GM21576 (cell line): ENCODE results near the gene ABCA12.

ENCODE experiments used
- ATAC-seq: cut with Tn5 transposase; IDR thresholded peaks from one replicate; pipeline ENCODE4 v1.9.1; 2021; ENCODE audit warnings: mild to moderate bottlenecking, moderate library complexity; ENCODE audit not compliant: unreplicated experiment

ABCA12 gene

DNA sequence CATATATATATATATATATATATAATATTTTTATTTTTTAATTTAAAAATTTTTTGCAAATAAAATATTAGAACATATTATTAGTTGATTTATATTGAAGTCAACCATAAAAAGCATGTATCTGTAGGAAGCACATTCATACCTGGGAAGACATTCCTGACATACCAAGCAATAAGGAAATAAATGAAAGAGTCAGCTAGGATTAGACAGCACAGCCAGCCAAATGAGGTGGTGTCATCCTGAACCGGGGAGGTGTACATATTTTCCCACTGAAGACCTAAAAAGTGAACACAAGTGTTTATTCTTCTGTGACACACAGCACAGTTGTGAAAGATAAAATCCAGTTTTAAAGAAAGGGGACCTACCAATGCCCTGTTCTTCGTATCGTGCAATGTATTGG lies 149.2 kb downstream of the ABCA12 start:
- no peak for ATAC-seq

- ATAC-seq = no peak
Observed at GRCh38 chr2:214987261-214987660, 151.2 kb downstream of the ABCA12 start.

GRCh38 chr2:214985619-214986018 lies 152.8 kb downstream of the ABCA12 start:
- ATAC-seq = no peak

DNA sequence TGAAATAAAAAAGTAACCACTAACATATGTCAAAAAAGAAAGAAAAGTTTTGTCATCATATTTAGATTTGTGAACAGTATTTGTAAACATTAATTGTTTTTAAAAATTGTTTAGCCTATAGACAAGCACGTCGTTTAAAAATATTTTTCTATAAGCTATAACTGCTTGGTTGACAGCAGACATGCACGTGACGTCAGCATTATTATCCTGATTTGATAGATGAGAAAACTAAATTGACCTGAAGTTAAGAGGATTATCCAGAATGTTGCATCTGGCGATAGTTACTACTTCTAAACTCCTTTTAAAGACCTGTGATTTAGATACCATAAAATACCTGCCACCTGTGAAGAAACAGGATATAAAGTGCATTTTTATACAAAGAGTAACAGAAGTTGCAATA lies 172.0 kb downstream of the ABCA12 start:
- ATAC-seq = no peak

DNA sequence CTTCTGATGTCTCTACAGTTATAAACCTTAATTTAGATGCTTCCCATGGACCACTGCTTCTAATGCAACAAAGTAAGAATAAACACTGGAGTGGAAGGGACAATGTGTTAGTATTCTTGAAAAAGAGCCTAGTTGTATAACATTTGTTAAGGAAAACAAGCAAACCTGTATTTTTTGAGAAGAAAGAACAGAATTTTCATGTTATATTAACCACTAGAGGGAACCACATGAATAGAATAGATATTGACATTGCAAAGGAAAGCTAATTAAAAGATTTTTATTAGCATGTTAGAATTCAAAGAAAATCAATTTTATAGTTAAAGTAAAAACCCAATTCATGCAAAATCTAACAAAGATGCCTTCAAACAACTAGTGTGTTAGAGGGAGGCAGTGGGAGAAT lies 177.7 kb downstream of the ABCA12 start:
- ATAC-seq = no peak

DNA sequence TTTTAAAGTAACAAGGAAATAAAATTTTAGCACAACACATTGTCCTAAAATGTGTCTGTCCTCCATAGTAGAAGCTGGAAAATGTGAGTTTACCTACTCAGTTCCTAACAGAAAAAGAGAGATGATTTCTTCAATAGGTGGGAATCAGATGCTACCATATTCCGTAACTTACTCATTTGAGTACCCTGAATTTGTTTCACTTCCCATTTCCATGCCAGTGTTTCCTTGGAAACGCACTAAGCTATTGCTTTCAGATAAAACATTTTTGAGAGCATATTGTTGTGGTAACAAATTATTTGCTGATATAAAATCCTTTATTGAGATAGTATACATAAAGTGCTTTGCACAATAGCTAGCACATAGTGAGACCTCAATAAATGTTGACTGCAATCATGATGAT lies 191.5 kb downstream of the ABCA12 start:
- no peak for ATAC-seq

DNA sequence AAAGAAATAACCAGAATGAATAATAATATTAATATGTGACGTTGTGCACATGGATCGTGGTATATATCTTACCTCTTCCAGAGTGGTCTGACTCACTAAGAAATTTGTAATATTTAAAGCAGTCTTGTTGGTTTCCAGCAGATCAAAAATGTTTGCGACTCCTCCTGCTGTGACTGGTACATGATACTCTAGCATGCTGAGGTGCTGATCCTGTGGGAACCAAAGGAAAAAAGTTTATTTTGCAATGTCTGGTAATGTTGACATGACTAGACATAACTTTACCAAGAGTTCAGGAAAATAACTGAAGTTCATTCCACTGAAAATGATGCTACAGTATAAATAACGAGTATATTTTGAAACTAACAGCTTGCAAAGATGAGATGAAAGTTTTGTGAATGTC lies 204.4 kb downstream of the ABCA12 start:
- ATAC-seq = no peak

DNA sequence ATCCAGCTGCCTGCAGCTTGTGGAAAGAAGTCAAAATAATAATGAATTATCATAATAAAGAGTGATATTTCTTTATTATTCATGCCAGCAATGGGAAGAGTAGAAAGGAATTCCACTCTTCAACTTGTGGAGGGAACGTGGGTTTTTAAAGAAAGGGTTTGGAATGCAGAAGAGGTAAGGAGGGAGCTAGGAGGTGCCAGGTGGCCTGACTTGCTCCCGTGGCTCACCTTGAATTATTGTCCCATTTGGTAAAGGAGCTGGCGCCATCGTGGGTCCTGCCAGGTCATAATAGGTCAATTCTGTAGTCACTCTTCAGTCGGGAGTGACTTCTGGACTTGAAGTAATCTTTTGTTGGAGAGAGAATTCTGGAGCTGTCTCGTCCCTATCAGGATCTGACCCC lies 233.8 kb downstream of the ABCA12 start:
- no peak for ATAC-seq

- ATAC-seq = no peak
Observed at GRCh38 chr2:214904176-214904575, 234.2 kb downstream of the ABCA12 start.

GRCh38 chr2:214902286-214902685 lies 236.1 kb downstream of the ABCA12 start:
- ATAC-seq = no peak

GRCh38 chr2:214899751-214900150 lies 238.7 kb downstream of the ABCA12 start:
- no peak for ATAC-seq

DNA sequence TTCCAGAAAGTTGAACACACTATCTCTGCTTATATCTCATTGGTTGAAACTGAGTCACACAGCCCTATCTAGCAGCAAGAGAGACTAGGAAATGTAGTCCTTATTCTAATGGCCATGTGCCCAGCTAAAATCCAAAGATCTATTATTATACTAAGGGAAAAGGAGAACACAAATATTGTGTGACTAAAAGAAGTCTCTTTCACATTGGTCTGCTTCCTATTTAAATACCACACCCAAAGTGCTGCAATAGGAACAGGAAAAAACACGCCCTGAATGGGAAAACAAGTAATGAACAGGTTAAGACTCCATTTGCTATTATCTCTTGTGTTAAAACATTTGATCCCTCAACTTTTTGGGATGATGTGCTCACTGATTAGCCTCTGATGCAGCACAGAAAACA lies 242.2 kb downstream of the ABCA12 start:
- ATAC-seq = no peak

GRCh38 chr2:214895469-214895868 lies 243.0 kb downstream of the ABCA12 start:
- ATAC-seq = no peak

GRCh38 chr2:214889301-214889700 lies 249.1 kb downstream of the ABCA12 start:
- ATAC-seq = no peak

DNA sequence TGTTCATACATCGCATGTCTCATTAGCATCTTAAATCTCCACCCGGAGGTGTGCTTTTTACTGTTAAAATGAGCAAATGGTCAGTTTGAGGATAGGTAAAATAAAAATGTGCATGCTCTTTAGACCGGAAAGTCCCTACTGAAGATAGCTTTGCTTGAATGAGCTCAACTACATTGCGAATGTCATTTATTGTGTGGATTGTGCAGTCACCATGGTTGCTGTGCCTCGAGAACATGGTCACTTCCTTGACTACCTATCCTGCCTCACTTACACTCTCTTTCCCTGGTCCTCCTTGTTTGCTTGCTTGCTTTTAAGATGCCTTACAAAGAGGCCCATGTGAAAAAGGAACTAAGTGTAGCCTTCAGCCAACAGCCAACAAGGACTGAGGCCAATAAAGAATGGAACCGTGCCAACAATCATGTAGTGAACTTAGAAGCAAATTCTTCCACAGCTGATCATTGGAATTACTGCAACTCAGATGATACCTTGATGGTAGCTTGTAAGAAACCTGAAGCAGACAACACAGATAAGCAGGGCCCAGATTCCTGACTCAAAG lies 256.7 kb downstream of the ABCA12 start:
- no peak for ATAC-seq
